Measurements from ENCODE around the gene OPTN.
"Not testable (repeated sequence)": the region's sequence is repeated elsewhere in the genome, so short reads cannot be mapped to it uniquely, and the experiment has no call there.

Gene OPTN

GRCh38 chr10:13091801-13092200, 8.2 kb upstream of the OPTN start:
- no peak for DNase-seq

DNA sequence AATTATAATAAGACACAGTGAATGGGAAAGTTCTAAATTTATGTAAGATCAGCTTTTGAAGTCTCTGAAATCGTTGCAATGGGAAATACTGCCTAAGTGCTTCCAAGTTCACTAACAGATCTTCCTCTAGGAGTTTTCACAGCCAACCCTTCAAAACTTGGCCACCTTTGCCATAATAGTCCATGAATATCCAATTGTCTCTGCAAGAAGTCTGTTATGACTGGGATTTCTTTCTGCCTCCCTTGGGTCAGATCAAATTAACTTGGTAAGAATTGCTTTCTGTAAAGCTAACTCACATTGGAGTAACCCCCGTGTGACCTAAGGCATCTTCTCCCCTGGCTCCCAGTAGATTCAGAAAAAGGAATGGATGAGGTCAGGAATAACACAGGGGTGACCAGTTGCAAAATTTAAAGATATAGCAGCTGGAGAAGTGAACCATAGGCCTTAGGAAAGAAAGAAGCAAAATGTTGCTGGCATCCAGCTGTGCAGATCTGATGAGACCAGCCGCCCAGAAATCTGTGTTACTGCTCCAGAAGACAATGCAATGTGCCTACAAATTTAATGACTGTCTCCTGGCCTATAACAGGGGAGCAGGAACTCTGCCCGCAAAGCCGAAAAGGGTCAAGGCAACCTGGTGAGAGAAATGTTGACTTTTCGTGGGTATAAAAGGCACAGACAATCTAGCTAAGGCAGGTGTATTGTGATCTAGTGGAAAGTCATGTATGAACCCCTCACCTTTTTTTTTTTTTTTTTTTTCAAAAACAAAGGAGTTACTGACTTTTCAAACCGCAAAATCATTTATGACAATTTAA, 7.5 kb upstream of the OPTN start:
- no peak for DNase-seq

DNA sequence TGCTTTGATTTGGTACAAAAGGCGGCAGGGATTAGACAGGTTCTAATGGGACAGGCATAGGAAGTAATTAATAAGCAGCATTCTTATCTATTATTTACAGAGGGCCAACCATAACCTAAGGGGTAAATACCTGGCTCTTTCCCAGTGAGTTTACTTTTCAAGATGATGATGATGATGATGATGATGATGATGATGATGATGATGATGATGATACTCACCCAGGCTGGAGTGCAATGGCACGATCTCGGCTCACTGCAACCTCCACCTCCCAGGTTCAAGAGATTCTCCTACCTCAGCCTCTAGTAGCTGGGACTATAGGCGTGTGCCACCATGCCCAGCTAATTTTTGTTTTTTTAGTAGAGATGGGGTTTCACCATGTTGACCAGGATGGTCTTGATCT, 5.9 kb upstream of the OPTN start:
- DNase-seq = not testable (repeated sequence)

GRCh38 chr10:13095094-13095493, 4.9 kb upstream of the OPTN start:
- no peak for DNase-seq

GRCh38 chr10:13095929-13096328, 4.0 kb upstream of the OPTN start:
- DNase-seq = no peak

DNA sequence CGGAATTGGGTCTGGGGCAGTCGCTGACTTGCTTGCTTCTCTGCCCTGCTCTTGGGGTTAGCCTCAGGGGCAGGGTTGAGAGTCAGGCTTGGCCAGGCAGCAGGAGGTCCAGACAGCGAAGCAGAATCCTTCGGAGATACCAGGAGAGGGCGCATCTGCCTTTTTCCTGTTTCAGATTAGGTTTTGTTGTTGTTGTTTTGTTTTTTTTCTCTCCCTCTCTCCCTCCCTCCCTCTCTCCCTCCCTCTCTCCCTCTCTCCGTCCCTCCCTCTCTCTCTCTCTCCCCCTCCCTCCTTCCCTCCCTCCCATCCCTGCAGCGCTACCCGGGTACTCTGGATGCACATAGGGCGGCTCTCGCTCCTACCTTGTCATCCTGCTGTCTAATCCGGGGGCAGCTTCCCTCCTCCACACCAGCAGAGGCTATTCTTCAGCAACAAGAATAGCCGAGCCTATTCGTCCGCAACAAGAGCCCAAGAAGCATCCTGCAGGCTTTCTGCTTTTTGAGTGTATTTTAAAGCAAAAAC, 758 bp upstream of the OPTN start:
- peak; percentile 55 to 61 for DNase-seq

- DNase-seq = peak; percentile 59 to 63
Measured at GRCh38 chr10:13100349-13101294, 659 bp downstream of the OPTN start.

DNA sequence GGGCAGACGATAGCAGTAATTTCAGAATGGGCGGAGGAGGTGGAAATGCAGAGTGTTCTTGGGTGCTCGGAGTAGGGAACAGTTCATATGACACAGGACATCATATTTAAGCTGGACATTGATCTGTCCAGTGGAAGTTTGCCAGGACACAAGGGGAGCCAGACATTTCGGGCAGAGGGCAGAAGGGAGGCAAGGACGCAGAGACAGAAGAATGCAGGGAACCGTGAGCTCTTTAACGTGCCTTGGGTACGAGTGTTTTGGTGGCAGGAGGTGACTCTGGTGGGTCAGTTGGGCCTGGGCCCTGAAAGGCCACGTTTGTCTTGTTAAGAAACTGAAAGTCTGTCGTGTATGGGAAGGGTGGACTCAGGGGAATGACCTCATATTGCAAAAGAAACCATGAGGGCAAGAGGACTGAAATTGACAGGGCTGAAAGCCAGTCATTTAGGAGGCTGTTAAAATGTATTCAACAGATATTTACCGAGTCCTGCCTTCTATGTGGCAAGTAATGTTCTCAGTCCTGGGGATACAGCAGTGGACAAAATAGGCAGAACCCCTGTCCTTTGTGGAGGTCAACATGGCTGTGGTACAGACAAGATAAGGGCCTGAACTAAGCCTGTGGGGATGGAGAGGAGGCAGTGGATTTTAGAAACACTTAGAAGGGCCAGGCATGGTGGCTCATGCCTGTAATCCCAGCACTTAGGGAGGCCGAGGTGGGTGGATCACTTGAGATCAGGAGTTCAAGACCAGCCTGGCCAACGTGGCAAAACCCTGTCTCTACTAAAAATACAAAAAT, 2.2 kb downstream of the OPTN start:
- no peak for DNase-seq

- no peak for DNase-seq
Measured at GRCh38 chr10:13103554-13103953, 3.6 kb downstream of the OPTN start.

- DNase-seq = no peak
Measured at GRCh38 chr10:13104697-13105096, 4.7 kb downstream of the OPTN start.

- DNase-seq = no peak
Measured at GRCh38 chr10:13105184-13105583, 5.2 kb downstream of the OPTN start.

GRCh38 chr10:13106387-13107045, 6.6 kb downstream of the OPTN start:
- no peak for DNase-seq

GRCh38 chr10:13110908-13111307, 10.9 kb downstream of the OPTN start:
- no peak for DNase-seq

DNA sequence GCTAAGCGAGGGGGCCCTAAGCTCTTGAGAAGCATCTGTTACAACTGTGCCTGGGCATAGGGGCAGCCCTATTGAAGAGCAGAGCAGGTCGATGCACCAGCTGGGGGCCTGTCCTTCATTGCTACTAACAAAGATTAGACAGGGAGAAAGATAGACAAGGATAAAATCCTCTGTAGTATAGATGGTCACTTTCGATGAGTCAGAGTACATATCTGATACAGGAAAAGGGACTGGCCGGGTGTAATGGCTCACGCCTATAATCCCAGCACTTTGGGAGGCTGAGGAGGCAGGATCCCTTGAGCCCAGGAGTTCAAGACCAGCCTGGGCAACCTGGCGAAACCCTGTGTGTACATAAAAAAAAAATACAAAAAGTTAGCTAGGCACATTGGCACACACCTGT, 13.6 kb downstream of the OPTN start:
- no peak for DNase-seq

- DNase-seq = no peak
Measured at GRCh38 chr10:13115832-13116803, 16.2 kb downstream of the OPTN start.

DNA sequence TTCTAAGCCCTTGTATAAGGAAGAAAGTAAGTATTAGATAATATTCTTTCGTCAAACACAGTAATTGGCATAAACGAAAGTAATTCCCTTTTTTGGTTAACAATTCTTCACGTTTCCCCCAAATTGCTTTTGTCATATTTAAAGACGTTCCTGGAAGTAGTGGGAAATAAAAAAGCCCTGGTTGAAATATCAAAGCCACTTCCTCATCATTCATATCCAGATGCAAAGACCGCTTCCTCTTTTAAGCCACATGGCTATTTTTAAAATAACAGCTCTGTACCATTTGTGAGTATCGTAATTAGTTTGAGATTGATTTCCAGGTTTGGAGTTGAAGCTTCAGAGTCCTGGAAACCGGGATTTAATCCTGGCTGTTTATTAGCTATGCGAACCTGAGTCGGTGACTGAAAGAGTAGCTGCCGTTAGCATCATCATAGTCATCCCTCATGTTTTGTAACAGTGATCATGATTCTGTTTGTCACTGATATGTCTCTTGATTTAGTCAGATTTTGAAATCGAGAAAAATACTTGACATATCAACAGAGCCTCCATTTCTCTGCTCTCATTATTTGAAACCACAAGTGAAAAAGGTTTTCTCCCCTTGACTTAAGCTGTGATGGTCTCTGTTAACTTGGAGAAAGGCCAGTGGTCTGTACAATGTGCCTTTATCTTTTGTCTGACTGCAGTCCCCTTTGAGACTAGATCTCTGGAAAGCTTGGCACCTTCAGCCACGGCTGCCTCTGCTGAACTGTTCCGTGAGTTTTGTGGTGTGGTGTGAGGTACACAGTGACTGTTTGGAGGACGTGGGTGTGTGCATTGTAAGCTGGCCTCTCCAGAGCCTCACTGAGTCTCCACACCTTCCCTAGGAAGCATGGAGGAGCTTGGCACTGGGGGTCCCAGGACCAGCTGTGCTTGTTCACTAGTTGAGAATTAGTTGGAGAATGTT, 18.1 kb downstream of the OPTN start:
- DNase-seq = no peak

- no peak for DNase-seq
Measured at GRCh38 chr10:13118784-13119410, 18.9 kb downstream of the OPTN start.

DNA sequence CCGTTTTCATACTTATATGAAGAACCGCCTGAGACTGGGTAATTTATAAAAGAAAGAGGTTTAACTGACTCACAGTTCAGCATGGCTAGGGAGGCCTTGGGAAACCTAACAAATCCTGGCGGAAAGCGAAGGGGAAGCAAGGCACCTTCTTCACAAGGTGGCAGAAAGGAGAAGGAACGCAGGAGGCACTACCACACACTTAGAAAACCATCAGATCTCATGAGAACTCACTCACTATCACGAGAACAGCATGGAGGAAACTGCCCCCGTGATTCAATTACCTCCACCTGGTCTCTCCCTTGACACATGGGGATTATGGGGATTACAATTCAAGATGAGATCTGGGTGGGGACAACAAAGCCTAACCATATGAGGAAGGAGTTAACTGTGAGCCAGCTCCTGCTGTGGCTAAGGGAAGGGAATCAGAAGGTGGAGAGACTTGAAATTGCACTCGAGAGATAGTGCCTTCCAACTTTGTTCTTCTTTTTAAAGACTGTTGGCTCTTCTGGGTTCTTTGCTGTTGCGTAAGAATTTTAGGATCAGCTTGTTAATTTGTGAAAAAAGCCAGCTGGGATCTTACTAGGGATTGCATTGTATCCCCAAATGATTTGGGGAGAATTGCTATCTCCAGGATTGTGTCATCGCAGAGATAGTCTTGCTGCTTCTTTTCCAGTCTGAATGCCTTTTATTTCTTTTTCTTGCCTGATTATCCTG, 21.0 kb downstream of the OPTN start:
- no peak for DNase-seq

- DNase-seq = no peak
Measured at GRCh38 chr10:13121500-13121854, 21.5 kb downstream of the OPTN start.
